GM18951 (cell line): ENCODE measurements around the gene SPATA1.

Source experiments
- POLR2A ChIP-seq: IDR thresholded peaks from 4 replicates; pipeline ENCODE4 v1.6.1; 2011; ENCODE audit warnings: mild to moderate bottlenecking; ENCODE audit not compliant: insufficient read length, insufficient read depth; ENCODE audit errors: extremely low read depth
- in situ Hi-C: fragments of 300-500 bp; cut with MboI; formaldehyde crosslinking; loops from one replicate; pipeline ENCODE4 v1.12.0; 2022; ENCODE audit warnings: low sequenced_read_pairs, mixed read lengths, inconsistent platforms; ENCODE audit not compliant: unreplicated experiment

The SPATA1 gene

DNA sequence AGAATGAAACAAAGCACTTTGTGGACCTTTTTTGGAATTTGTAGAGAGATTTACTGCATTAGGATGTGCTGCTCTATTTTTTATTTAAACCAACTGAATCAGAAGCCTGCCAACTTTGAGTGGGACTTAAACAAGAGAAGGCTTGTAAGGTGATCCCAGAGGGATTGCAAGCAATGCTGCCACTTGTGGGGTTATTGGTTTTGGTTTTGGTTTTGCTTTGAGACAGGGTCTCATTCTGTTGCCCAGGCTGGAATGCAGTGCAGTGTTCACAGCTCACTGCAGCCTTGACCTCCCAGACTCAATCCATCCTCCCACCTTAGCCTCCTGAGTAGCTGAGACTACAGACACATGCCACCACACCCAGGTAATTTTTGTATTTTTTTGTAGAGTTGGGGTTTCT lies 32.4 kb downstream of the SPATA1 start:
- no peak for TF ChIP-seq POLR2A
- in situ Hi-C loops = no loop called here

DNA sequence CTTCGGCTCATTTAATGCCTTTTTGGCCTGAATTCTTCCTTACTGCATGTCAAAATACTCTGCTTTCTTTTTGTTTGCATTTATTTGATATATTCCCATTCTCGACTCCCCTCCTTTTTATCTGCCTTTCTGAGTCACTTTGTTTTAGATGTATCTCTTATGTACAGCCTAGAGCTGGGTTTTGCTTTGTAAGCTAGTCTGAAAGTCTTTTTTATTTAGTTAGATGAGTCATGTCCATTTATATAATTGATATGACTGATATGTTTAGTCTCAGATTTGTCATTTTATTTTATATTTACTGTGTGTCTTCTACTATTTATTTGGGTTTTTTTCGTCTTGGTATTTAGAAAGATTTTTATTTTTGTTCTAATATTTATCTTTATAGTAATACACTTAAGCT lies 33.8 kb downstream of the SPATA1 start:
- TF ChIP-seq POLR2A = no peak
- in situ Hi-C loops = no loop called here

DNA sequence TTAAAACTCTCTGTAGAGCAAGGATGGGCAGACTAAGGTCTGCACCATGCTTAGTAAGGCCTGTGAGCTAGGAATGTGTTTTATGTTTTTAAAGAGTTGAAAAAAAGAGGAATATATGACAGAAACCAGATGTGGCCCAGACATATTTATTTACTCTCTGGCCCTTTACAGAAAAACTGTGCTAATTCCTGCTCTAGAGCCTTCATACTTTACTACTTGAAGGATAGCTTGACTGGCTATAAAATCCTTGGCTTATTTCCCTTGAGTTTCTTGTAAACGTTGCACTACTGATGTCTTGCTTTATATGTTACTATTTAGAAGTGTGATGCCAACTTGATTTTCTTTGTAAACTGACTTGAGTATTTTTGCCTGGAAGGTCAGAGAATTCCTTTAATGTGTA lies 34.6 kb downstream of the SPATA1 start:
- in situ Hi-C loops = no loop called here
- TF ChIP-seq POLR2A = no peak

DNA sequence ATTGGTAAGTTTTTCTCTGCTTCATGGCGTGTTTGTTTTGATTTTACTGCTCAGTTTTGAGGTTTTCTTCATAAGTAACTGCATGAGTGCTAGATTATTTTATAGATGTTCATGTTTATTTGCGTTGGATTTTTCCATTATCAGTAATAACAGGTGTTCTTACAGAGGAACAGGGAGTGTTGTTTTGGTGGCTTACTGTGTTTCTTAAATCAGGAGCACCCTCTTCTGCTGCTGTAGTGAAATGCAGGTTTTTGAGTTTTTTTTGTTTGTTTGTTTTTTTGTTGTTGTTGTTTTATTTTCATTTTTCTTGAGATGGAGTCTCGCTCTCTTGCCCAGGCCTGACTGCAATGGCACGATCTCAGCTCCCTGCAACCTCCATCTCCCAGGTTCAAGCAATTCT lies 35.5 kb downstream of the SPATA1 start:
- no peak for TF ChIP-seq POLR2A
- in situ Hi-C loops = no loop called here

DNA sequence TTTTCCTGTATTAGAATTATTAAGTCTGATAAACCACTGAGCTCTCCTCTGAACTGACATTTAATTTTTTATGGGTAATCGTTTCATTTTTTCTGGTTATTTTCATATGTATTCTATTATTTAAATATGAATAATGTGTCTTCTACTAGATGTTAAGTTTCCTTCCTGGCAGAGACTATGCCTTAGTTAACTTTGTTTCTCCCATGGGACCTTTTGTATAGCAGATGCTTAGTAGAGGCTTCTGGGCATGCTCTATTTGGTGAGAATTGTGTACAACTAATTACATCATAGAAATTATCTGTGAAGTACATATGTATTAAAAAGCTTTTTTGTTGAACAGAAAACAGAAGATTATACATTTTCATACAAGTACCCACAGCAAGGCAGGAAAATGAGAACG lies 44.6 kb downstream of the SPATA1 start:
- in situ Hi-C loops = no loop called here
- TF ChIP-seq POLR2A = no peak

DNA sequence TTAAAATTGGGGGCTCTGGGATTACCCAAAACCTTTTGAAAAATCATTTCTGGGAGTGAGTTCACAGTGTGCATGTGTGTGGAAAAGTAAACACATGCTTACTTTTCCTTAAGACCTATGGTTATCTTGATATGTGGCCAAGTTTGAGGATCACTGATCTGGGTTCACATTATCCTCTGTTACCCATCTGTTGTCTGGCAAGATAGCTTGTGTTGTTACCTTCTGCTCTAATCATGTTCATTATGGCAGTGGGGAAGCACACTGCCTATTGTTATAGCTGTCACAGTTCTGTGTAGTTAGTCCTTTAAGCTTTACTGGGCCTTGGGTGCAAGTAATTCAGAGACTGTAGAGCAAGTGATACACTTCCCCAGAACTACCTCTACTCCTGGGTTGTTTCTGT lies 63.0 kb downstream of the SPATA1 start:
- in situ Hi-C loops = no loop called here
- no peak for TF ChIP-seq POLR2A

DNA sequence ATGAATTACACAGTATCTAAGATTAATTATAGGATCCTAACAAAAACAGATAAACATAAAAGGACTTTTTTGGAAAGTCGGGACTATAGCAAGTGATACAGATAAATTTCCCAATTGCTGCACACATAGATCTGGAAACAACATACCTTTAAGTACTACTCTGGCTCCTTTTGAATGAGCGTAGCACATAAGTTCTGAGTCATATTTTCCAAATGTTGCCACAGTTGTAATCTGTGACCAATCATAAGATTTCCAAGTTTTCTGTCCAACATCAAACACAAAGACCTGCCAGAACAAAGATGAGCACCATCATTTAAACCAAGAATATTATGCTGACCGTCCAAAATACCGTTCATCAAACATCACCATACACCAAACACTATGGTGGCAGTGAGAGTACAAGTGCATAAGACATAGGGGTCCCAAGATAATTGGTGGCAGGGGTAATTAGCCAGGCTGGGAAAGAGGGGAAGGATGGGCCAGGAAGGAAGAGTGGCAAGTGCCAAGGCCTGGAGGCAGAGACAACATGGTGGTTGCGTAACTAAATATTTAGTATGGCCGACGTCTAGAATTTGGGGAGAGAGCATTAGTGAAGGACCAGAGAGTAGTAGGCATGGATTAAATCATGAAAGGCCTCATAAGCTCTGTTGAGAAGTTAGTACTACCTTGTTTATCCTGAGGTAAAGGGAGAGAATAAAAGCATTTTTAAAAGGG lies 64.4 kb downstream of the SPATA1 start:
- in situ Hi-C loops = no loop called here
- TF ChIP-seq POLR2A = no peak

DNA sequence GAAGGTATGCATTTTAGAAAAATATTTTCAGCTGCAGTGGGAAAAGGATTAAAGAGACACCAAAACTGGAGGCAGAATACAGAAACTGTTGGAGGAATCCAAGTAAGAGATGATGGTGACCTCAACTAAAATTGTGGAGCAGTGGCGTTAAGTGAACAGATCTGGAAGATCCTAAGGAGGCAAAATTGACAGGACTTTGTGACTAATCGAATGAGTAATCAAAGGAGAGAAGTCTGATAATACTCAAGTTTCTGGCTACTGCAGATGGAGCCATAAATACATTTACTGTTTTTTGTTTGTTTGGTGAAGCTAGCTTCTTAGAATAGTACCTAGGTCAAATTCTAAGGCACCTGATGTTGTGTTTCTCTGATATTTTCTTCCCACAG lies 65.0 kb downstream of the SPATA1 start:
- in situ Hi-C loops = no loop called here
- no peak for TF ChIP-seq POLR2A

DNA sequence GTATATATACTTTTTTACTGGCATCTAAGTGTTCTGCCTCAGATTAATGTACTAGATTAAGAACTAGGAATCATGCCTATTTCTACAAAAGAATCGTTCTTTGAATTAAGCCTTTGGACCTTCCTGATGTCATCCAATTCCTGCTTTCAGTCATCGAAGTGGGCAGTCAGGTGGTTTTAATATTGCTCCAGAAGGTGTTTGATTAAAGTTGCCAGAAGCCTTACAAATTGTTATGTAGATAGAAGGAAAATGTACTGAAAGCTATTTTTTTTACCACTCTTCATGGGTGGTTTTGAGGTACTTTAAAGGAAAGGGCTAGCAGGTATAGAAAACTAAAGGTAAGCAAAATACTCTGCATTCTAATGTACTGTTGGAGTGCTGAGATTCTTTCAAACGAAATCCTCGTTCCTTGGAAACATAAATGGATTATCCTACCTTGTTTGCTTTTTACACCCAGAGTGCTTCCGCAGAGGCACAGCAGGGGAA lies 67.3 kb downstream of the SPATA1 start:
- TF ChIP-seq POLR2A = no peak
- in situ Hi-C loops = no loop called here

DNA sequence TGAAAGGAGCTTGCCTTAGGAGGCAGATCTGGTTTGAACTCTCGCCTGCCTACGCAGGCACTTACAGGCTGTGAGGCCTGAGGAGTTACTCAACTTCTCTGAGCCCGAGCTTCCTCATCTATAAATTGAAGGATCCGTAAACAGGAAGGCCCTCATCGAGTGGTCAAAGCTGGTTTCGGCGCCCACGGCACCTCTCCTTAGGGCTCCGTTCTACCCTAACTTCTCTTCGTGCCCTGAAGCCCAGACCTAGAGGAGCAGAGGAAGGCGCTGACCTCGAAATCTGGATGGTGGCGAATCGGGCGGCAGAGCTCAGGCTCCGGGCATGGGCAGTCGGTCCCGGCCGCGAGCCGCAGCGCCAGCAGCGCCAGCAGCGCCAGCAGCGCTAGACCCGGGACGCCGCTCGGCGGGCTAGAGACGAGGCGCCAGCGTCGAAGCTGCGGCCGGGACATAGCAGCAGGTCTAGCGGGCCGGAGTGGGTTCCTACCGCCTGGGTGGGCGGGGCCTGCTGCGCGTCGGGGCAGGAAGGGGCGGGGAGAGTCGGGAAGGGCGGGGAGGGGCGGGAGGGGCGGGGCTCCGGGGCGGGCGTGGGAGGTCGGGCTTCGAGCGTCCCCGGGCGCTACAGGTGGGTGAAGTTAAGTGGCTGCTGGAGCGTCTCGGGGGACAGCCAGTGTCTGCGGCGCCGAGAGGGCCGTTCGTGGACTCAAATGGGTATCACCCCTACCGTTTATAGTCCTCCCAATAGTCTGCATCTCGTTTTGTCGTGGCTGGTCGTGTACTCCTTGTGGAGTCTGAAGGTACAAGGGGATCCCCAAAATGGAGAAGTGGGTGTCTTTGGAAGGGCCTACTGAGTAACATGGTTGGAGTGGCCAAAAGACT lies 68.0 kb downstream of the SPATA1 start, which contains the start of gene CTBS:
Gene CTBS (minus strand): TSS at position 474 of the 876 bp plus-strand sequence. CDS start 25 bp downstream, at position 449.
- in situ Hi-C loops = no loop called here
- peak; percentile 98 for TF ChIP-seq POLR2A

DNA sequence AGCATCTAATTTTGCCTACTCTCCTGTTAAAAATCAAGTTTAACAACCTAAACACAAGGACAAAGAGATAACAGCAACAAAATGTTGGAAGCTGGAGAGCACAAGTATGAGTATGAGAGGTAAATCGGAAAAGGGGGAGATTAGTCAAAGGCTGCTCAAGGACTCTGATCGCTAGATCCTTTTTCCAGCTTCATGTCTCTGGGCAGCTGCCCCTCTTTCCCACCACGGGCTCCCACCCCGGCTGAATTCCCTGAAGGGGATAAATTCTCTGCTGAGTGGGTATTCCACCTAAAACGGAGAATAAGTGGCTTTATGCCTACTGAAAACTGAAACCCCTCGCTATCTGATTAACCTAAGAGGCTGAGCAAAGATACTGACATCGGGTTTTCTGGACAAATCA lies 68.8 kb downstream of the SPATA1 start:
- TF ChIP-seq POLR2A = no peak
- in situ Hi-C loops = no loop called here

DNA sequence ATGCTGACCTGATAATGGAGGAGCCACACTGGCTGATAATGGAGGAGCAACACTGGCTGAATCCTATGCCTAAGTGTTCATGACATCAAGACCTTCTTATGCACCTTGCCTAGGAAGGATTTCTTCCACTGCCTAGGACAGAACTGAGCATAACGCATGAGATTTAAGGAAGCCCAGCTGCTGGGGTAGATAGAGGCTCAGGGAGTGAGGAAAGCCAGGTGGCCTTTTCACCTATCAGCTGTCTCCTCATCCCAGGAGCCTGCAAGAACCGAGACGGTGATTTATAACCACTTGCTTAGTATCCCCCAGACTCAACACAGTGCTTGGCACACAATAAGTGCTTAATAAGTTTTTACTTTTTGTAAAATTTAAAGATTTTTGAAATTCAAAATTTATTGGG lies 75.5 kb downstream of the SPATA1 start:
- in situ Hi-C loops = no loop called here
- TF ChIP-seq POLR2A = no peak

DNA sequence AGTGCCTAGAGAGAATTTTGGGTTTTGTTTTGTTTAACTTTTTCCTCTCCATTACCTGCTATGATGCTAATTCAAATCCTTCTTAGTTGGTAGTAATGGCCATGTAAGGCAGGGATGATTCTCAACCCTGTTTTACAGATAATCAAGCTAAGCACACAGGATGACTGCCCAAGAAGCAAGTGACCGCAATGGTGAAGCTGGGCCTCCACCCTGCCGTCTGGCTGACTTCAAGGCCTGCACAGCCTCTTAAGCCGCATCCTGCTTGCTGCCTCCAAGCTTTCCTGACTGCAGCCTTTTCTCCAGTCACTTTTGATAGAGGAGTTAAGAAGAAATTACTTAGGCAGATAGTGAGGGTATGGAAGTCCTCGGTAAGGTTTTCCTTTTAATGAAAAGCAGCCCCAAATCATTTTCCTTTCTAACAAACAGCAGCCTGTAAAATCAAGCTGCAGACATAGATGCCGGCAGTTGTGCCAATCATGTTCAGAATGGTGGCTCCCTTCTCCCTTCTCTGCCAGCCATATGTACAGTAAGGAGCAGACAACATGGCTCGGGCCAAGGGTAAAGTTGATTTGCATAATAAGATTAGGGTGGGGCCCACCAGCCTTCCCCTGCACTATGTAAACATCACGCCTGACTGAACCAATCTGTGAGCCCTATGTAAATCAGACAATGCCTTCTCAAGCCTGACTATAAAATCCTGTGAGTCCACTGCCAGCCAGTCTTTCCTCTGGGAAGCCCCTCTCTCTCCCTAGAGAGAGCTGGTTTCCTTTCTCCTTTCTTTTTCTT lies 76.8 kb downstream of the SPATA1 start:
- no peak for TF ChIP-seq POLR2A
- in situ Hi-C loops = no loop called here

DNA sequence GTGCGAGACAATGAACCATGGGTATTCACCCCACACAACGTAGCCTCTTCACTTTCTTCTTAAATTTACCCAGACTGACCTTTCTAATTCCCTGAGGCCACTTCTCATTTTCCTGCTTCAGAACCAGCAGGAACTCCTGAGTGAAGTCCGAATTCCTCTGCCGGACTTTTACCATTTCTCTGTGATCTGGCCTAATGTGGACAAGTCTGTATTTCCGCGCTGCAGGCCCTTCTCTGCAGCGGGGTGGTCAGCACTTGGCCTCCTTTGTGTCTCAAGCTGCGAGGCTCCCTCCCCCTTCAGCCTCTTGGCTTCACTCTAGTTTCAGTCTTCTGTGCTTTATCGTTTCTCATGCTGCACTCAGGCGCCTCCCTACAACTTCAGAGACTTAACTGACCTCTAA lies 77.5 kb downstream of the SPATA1 start:
- in situ Hi-C loops = no loop called here
- no peak for TF ChIP-seq POLR2A

DNA sequence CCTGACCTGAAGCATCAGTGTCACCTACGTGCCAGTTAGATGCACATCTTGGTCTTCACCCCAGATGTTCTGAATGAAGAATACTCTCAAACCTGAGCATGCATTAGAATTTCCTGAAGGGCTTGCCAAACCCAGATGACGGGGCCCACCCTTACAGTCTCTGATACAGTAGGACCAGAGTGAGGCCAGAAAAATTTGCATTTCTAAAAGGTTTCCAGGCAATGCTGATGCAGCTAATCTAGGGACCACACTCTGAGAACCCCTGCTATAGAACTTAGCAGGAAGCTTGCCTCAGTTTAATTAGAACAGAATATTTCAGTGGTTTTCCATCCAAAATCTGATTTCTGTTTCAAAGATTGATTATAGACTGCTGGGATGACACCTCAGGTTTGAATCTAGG lies 77.9 kb downstream of the SPATA1 start:
- no peak for TF ChIP-seq POLR2A
- in situ Hi-C loops = no loop called here
